Thymus (tissue), 11 donors: Measurements from ENCODE around the gene PLXND1. TPM values are rescaled to one million over a fixed set of nuclear protein-coding genes. Genes with fewer than 3 reads are reported as not detected.
A peak's percentile ranks its signal among the peaks of the same experiment; 100 is the strongest.

ENCODE experiments used
- DNase-seq, 9 donors: peaks; one replicate each; pipeline ENCODE4 v3.0.0-alpha.2; 2013; ENCODE audit warnings: low spot score in 9 of 9, low read depth in 6 of 9, missing footprints in 1 of 9
- H3K27ac ChIP-seq, 2 donors: one replicate each; pipeline ENCODE4 v1.5.1; 2013; ENCODE audit warnings: control low read depth in 1 of 2, low read depth in 1 of 2, low read length in 1 of 2, mild to moderate bottlenecking in 1 of 2, moderate library complexity in 1 of 2
- H3K27me3 ChIP-seq, 2 donors: one replicate each; pipeline ENCODE4 v1.5.1; 2013; ENCODE audit warnings: low read length in 1 of 2; ENCODE audit not compliant: control insufficient read depth in 2 of 2, insufficient read depth in 1 of 2
- H3K36me3 ChIP-seq, 2 donors: one replicate each; pipeline ENCODE4 v1.5.1; 2013; ENCODE audit warnings: low read length in 1 of 2, mild to moderate bottlenecking in 1 of 2, moderate library complexity in 1 of 2; ENCODE audit not compliant: control insufficient read depth in 2 of 2, insufficient read depth in 2 of 2
- H3K4me1 ChIP-seq, 2 donors: one replicate each; pipeline ENCODE4 v1.5.1; 2013; ENCODE audit warnings: low read length in 2 of 2; ENCODE audit not compliant: control insufficient read depth in 2 of 2, insufficient read depth in 2 of 2
- H3K4me3 ChIP-seq, 2 donors: one replicate each; pipeline ENCODE4 v1.5.1; 2013; ENCODE audit warnings: low read length in 2 of 2, control low read depth in 1 of 2, mild to moderate bottlenecking in 1 of 2
- H3K9me3 ChIP-seq, 2 donors: one replicate each; pipeline ENCODE4 v1.5.1; 2013; ENCODE audit warnings: low read length in 1 of 2, mild to moderate bottlenecking in 1 of 2; ENCODE audit not compliant: control insufficient read depth in 2 of 2, insufficient read depth in 1 of 2
- WGBS: extraction: QIAGEN DNeasy Blood & Tissue Kit; methylation state at CpG from one replicate; pipeline ENCODE4 v1.1.7; 2013; 5-methylcytosine and 5-hydroxymethylcytosine counted together
- polyA plus RNA-seq: library from polyadenylated mRNA; stranded (reverse); fragments of 200-250 nt; gene quantifications from one replicate; pipeline ENCODE4 v1.2.3, GENCODE V29; 2013
- total RNA-seq: library from RNA; stranded (reverse); fragments of 120-200 nt; gene quantifications from one replicate; pipeline ENCODE4 v1.2.4, GENCODE V29; 2013
- donor health status: healthy.

The PLXND1 gene
- total and polyA plus RNA-seq, 2 donors: 31.2 to 106 TPM

DNA sequence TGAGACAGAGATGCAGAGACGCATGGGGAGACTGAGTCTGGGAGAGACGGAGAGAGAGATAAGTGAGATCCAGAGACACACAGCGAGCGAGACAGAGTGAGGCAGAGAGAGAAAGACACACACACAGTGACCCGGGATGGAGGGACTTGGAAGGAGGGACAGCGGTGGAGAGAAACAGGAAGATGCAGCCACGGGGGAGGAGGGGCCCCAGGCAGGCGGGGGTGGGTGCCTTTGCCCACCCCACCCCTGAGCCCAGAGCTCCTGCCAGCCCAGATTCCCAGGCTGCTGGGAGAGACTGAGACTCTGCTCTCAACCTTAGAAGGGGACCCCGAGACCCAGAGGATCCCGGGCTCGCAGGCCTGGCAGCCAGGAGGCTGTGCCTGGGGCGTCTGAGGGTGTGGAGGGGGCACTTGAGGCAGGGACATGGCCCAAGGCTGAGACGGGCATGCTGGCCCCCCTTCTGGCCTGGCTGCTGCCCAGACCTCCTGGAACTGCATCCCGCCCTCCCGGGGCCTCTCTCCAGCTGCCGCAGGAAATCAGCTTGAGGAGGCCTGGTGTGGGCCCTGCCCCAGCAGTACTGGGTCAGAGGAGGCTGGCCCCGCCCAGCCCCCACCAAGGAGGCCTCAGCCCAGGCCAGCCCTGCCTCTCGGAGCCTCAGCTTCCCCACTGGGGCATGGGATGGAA, 45.4 kb downstream of the PLXND1 start:
- Histone ChIP-seq H3K27ac (peak overlapping the region in 1 of 2 donors; percentile 26), H3K9me3 (no peaks in the 10 kb centered on the region), H3K4me1 (peaks cover 4 to 39% of the 10 kb centered on the region in 2 donors), H3K36me3 (peaks cover 82 to 98% of the 10 kb centered on the region in 2 donors), H3K4me3 (no peak overlapping the region), H3K27me3 (no peaks in the 10 kb centered on the region)
- 83% methylated on average over 18 of the region's 18 CpGs for WGBS
- DNase-seq: no peak

DNA sequence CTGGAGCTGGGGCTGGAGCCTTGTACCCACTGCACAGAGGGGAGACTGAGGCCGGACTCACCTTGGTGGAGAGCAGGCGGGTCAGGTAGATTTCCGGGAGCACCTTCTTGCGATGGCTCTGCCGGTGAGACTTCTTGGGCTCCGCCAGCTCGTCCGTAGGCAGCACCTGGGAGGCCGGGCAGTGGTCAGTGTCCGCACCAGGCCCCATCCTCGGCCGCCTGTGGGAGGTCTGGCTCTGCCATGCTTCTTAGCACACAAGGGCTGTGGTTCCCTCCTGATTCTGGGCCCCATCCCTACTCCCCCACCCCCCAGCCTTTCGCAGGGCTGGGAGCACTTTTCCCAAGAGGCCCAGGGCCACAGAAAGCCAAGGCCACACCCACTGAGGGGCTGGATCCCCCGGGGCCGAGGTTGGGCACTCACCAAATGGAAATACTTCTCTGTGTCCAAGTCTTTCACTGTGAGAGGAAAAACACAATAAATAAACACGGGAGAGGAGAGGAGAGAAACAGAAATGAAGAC, 46.1 kb downstream of the PLXND1 start:
- Histone ChIP-seq H3K4me1 (peaks cover 7 to 46% of the 10 kb centered on the region in 2 donors), H3K9me3 (no peaks in the 10 kb centered on the region), H3K4me3 (no peak overlapping the region), H3K27ac (peak overlapping the region in 1 of 2 donors; percentile 26), H3K27me3 (no peaks in the 10 kb centered on the region), H3K36me3 (peaks cover 79 to 95% of the 10 kb centered on the region in 2 donors)
- 87% methylated on average over 16 of the region's 16 CpGs for WGBS
- no peak for DNase-seq

DNA sequence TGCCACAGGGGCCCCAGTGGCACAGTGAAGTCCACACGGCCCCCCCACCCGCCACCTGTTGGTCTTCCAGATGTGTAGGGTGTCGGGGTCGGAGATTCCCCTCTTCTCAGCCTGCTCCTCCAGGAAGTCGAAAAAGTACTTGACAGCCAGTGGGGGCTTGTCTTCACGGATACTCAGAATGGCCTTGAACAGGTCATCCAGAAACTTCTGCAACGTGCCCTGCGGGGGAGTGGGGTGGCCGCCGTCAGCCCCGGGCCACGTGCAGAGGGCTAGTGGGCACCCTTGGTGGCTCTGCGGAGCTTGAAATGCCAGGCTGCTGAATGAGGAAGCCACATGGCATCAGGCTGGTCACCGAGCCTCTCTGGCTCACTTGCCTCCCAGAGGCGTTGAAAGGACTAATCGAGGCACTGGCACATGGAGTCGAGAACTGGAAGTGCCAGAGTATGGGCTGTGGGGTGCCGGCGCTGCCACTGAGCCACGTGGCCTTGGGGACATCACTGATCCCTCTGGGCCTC, 46.9 kb downstream of the PLXND1 start:
- WGBS: 95% methylated on average over 20 of the region's 20 CpGs
- Histone ChIP-seq H3K36me3 (peaks cover 72 to 88% of the 10 kb centered on the region in 2 donors), H3K27me3 (no peaks in the 10 kb centered on the region), H3K4me1 (peaks cover 10 to 53% of the 10 kb centered on the region in 2 donors), H3K4me3 (no peak overlapping the region), H3K27ac (no peak overlapping the region), H3K9me3 (no peaks in the 10 kb centered on the region)
- DNase-seq: no peak

DNA sequence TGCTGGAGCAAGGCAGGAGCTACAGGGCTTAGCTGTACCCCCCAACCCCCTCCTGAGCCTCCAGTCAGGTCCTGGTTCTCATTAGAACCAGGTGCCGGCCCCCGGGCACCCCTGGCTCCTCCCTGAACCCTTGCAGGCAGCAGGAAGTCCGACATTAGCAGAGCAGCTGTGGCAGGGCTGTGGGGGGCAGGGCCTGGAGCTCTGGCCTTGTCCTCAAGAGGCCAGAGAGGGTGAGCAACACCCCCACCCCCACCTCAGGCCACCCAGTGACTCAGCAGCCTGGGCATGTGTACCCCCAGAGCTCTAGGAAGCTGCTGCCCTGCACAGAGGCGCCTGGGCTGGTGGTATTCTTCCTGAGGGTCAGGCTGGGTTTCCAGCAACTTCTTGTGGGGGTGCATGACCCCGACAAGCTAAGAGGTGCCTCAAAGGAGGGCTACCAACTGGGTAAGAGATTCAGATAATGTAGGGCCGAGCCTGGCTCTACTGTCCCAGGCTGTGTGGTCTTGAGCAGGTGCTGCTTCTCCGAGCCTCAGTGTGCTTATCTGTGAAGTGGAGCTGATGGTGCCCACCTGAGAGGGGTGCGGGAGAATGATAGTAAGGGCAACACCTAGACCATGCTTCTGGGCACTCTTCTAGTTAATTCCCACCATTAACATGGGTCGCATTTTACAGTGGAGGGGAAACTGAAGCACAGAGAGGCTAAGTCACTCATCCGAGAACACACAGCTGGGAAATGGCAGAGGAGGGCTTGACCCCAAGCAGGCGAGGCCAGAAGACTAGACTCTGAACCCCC, 47.5 kb downstream of the PLXND1 start:
- 66% methylated on average over 11 of the region's 11 CpGs for WGBS
- Histone ChIP-seq H3K27me3 (no peaks in the 10 kb centered on the region), H3K4me1 (peaks cover 10 to 58% of the 10 kb centered on the region in 2 donors), H3K4me3 (no peak overlapping the region), H3K36me3 (peaks cover 69 to 82% of the 10 kb centered on the region in 2 donors), H3K27ac (peak overlapping the region in 1 of 2 donors; percentile 58), H3K9me3 (no peaks in the 10 kb centered on the region)
- peak in 1 of 9 donors; percentile 45 for DNase-seq

DNA sequence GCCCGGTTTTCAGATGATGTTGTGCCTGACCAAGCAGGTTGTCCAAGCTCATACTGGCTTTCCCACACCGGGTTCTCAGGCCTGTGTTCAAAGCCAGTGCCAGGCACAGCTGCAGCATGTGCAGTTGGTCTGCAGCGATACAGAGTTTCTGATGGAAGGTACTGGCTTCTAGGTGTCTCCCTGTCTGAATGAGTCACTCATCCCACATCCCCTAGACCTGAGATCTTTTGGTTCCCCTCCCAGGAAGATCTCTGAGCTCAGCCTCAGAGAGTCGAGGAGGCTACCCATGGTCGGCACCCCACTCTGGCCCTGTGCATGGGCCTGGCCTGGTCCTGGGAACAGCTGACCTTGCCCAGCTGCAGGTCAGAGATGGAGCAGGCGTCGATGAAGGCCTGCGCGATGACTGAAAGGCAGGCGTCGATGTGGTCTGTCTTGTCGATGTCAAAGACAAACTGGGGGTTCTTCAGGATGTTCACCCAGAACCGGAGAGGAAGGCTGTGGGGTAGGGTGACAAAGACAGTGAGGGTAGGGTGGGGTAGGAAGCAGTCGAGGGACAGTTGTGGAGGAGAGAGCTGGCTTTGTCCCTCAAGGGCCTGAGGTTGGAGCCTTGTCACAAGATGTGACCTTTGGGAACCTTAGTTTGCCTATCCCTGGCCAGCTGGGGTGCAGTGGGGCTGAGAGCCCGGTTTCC, 48.2 kb downstream of the PLXND1 start:
- H3K27ac ChIP-seq: peak overlapping the region in 1 of 2 donors; percentile 58
- no peaks in the 10 kb centered on the region for H3K9me3 ChIP-seq
- H3K36me3 ChIP-seq: peaks cover 61 to 75% of the 10 kb centered on the region in 2 donors
- DNase-seq: no peak
- H3K27me3 ChIP-seq: no peaks in the 10 kb centered on the region
- 82% methylated on average over 15 of the region's 15 CpGs for WGBS
- no peak overlapping the region for H3K4me3 ChIP-seq
- peaks cover 14 to 65% of the 10 kb centered on the region in 2 donors for H3K4me1 ChIP-seq

DNA sequence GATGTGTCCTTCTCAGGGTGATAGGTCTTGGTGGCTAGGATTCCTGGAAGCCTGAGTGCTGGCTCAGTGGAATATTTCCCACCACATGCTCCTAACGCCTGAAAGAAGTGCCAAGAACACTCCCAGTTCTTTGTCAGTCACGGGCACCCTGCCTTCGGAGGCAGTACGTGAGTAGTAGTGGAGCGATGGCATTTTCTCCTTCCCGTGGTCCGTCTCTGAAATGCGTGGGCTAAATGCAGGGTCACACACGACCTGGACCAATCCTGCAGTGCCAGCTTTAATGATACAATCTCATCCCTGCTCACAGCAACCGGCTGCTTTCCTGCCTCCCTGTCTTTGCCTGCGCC, 49.0 kb downstream of the PLXND1 start:
- no peak overlapping the region for H3K4me3 ChIP-seq
- 93% methylated on average over 11 of the region's 11 CpGs for WGBS
- no peak overlapping the region for H3K27ac ChIP-seq
- no peak for DNase-seq
- H3K4me1 ChIP-seq: peaks cover 17 to 72% of the 10 kb centered on the region in 2 donors
- H3K36me3 ChIP-seq: peaks cover 54 to 68% of the 10 kb centered on the region in 2 donors
- no peaks in the 10 kb centered on the region for H3K9me3 ChIP-seq
- H3K27me3 ChIP-seq: no peaks in the 10 kb centered on the region

DNA sequence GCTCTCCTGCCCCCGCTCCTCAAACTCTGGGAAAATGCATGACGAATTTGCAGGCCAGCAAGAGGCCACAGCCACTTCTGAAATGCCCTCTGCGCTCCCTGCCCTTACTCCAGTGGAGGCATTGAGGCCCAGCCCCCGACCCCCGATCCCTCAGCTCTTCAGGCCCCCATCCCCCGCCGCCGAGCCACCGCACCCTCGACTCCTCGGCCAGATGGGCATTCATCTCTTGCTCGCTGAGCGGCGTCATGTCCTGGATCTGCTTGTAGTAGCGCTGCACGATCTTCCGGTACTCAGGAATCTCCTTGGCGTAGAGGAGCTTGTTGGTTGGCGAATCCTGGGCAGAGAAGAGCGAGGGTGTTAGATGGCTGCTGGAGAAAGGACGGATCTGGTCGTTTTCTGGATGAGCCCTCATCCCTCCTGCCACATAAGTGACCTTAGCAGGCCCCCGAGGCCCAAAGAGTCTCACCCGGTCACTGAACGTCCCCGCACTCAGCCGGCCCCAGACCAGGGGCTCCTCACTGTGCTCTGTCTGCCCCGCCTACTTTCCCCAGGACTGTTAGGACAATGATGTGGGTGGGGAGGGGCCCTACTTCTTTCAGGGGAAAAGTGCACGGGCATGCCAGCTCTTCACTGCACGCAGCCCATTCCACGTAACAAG, 49.5 kb downstream of the PLXND1 start:
- no peak for DNase-seq
- Histone ChIP-seq H3K4me3 (no peak overlapping the region), H3K36me3 (peaks cover 49 to 63% of the 10 kb centered on the region in 2 donors), H3K9me3 (no peaks in the 10 kb centered on the region), H3K27me3 (no peaks in the 10 kb centered on the region), H3K4me1 (peaks cover 22 to 77% of the 10 kb centered on the region in 2 donors), H3K27ac (no peak overlapping the region)
- WGBS: 97% methylated on average over 31 of the region's 31 CpGs

DNA sequence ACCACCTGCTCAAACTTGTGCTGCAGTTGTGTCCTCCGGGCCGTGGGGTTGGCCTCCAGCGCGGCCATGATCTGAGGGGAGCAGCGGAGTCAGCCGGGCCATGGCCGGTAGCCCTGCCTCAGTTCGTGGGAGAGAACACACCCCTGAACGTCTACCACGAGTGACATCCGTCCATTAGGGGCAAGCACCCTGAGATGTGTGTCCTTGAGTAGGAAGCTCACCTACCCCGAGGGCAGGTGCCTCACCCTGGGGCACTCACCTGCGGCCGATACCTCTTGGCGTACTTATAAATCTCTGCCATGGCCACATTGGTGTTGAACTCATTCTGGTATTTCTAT, 50.1 kb downstream of the PLXND1 start:
- Histone ChIP-seq H3K4me3 (no peak overlapping the region), H3K36me3 (peaks cover 46 to 56% of the 10 kb centered on the region in 2 donors), H3K9me3 (no peaks in the 10 kb centered on the region)

More for the DNA sequence above, 50.1 kb downstream of the PLXND1 start:
- whole genome bisulfite sequencing: 98% methylated on average over 15 of the region's 15 CpGs
- no peak for DNase-seq
- peaks cover 26 to 82% of the 10 kb centered on the region in 2 donors for H3K4me1 ChIP-seq
- no peak overlapping the region for H3K27ac ChIP-seq
- H3K27me3 ChIP-seq: no peaks in the 10 kb centered on the region
